Anterior cingulate cortex (tissue), 58 donors: ENCODE data around the gene NCAPG2.

Source experiments
- DNase-seq, 58 donors: peaks; one replicate each; lab custom pipeline; 2025; lab: John Stamatoyannopoulos, UW

Gene NCAPG2

DNA sequence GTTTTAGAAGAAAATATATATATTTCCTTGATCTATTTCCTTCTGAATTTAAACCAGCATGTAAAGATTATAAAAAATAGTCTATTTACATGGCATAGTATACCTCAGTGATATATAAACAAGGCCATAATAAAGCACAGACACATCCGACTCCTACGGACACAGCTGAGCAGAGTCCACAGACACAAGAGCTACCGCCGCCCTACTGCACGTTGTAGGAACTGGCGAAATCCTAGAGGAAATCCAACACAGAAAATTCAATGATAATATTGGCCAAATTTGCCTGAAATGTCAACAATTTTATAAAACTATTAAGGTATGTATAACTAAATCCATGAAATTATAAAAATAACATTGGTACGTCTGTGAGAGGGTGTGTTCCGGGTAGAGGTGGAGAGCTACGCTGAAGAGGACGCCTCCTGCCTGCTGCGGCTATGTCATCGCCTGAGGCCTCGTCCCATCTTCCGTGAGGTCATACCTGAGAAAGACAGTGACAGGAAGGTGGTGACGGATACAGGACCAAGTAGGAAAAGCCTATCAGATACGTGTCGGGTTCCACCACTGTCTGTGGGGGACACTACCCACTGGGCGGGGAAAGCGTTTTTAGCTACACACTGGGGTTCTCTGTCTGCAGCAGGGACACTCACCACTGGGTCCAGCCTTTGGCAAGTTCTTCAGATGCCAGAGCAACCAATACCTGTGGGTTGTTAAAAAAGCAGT, 29.3 kb upstream of the NCAPG2 start:
- DNase-seq, result no peak

DNA sequence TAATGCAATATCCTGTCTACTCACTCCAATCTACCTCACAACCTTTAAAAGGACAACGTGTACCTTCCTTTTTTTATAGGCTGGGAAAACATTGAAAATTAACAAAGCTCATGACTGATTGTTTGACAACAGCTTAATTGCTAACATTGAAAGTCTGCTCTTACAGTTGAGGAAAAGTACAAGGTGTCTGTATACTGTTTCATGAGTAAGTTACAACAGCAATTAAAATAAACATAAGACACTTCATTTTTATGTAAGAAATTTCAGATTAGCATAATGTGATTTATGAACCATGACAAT, 28.6 kb upstream of the NCAPG2 start:
- no peak for DNase-seq

DNA sequence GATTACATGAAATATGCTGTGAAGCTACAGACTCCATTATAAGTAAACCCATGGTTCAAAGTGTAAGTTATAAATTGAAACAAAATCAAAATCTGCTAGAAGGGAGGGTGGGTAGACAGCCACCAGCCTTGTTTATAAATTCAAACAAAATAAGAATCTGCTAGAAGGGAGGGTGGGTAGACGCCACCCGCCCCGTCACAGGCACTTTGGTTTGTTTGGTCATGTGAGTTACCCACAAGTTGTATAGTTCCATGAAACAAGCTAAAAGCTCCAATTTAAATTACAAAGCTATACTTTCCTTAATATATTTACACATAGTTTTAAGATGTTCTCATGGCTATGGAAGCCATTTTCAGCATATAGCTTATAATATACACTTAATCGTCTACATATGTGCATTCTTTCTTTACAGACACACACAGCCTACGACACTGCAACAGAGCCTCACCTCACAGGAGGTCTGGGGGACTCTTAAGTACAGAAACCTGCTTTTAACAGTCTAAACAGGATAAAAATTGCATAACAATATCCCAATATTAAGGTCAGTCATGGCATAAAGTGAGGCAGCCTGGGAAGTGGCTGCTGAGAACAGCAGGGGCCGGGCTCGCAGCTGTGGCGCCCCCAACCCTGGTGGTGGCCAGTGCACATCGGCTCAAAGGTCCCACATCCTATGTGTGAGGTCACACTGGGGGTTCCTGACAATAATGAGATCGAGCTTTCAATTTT, 28.1 kb upstream of the NCAPG2 start:
- DNase-seq, result no peak

DNA sequence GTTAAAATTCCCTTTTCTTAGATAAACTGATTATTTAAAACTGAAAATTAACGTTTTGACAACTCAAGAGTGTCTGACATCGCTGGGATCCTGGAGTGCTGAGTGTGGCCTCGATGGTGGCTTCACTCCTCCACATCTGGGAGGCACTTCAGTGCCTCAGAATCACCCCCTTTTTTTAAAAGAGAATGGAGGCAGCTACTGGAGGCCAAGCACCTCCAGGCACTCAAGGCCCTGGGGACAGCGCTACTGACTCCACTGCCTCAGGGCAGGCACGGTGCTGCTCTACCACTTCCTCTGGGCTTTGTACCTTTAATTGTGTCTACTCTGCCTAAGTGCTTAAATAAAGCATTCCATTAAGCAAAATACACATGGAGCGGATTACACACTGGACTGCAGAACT, 27.2 kb upstream of the NCAPG2 start:
- DNase-seq, result no peak

DNA sequence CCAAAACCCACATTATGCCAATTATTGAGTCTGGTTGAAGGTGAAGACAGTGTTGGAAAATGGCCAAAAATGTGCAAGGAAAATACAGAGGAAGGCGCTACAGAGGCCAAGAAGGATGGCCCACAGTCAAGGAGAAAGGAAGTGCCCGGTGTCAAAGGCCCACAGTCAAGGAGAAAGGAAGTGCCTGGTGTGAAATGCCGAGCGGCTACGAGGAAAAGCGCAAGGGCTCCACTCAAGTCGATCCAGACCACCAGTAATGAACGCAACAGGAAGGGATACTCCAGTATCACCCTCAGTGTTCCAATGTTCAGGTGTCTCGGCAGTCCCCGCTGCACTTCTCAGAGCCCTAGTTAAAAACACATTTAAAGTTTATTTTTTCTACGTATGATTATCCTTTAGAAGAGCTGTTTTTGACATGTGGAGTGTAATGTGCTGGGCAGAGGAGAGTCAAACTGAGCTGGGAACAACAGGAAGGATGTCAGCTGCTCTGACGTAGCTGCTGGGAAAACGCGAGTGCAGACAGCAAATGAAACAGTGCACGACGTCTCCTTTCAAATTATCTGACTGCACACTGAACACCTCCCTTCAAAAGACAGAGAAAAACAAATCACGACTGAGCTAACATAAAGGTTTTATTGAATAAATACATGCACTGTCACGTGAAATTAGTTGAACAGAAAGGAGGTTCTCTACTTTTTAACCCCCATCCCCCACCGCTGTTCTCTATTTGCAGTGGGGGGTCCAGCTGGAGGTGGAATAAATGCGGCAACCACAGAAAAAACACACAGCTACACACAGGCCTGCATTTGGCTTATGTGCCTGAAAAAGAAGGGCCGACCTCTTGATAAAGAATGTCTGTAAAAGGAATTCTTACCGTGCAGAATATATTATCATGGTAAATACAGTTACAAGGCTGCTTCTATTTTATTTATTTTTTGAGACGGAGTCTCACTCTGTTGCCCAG, 26.1 kb upstream of the NCAPG2 start:
- DNase-seq, result peak in 1 of 58 donors; percentile 13

DNA sequence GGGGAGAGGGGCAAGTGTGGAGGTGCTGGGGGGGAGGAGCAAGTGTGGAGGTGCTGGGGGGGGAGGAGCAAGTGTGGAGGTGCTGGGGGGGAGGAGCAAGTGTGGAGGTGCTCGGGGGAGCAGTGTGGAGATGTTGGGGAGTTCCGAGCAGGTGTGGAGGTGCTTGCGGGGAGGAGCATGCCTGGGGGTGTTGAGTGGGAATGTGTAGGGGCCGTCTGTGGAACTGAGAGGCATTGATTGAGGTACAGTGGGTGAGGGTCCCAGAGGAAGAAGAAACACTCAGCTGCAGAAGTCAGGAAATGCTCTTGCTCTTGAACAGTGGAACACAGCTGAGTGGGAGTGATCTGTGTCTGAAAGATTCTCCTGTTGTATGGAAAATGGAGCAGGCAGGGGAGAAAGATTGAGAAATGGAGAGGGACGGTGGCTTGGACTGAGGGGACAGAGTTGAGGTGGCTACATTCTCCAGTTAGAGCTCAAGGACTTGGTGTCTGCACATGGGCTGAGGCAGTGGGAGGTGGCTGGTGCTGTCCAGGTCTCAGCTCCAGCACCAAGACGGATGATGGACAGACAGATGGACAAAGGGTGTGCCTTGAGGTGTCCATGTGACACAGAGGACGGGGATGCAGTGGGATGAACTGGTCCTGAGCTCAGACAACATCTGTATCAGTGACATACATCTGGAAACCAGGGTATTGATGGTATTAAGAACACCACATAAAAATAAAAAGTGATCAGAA, 25.2 kb upstream of the NCAPG2 start:
- DNase-seq, result no peak

DNA sequence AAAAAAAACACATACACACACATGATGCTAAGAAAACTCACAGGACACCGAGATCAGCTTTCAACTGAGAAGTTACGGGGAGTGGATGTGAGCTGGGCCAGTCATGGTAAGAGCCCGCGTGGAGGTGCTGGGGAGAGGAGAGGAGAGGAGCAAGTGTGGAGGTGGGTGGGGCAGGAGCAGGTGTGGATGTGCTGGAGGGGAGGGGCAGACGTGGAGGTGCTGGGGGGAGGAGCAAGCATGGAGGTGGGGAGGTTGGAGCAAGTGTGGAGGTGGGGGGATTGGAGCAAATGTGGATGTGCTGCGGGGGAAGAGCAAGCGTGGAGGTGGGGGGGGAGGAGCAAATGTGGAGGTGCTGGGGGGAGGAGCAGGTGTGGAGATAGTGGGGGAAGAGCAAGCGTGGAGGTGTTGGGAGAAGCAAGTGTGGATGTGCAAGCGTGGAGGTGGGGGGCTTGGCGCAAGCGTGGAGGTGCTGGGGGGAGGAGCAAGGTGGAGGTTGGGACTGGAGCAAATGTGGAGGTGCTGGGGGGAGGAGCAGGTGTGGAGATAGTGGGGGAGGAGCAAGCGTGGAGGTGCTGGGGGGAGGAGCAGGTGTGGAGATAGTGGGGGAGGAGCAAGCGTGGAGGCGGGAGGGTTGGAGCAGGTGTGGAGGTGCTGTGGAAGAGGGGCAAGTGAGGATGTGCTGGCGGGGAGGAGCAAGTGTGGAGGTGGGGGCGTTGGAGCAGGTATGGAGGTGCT, 24.5 kb upstream of the NCAPG2 start:
- DNase-seq, result no peak

DNA sequence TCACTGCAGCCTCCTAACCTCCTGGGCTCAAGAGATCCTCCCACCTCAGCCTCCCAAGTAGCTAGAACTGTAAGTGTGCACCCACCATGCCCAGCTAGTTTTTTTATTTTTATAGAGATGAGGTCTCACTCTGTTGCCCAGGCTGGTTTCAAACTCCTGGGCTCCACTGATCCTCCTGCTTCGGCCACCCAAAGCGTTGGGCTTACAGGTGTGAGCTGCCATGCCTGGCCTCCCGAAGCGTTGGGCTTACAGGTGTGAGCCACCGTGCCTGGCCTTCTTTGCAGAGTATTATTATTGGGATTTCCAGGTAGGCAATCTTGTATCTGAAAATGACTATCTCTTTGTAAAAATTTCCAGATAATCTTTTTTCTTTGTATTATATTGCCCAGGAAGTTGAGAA, 23.1 kb upstream of the NCAPG2 start:
- no peak for DNase-seq

DNA sequence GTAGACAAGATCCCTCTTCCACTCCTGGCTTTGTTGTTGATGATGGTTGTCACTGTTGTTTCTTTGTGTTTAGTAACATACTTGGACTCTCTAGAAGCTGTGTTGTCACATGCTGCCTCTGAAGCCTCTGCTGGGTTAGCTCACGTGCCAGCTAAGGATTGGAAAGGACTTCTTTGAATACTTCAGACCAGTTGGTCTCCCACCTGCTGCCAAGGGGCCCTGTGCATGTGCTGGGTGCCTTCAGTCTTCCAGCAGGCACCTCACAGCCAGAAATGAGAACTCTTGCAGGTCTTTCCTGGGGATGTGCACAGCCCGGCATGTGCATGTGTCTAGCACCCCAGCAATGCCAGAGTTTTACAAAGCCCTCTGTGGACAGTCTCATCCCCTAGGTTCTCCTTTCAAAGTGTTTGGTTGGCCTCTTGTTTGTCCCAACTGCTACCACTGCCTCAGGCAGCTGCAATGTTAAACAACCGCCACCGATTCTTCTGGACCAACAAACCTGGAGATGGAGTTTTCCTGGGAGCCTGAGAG, 21.7 kb upstream of the NCAPG2 start:
- DNase-seq, result no peak

DNA sequence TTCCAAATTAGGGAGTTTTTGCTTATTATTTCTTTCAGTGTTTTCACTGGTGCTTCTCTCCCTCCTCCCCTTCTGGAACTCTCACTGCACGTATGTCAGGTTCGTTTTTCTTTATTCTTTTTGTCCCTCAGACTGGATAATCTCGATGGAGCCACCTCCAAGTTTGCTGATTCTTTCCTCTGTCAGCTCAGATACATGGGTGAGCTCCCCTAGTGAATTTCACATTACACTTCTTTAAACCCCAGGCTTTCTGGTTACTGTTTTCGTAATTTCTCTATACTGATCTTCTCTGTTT, 20.8 kb upstream of the NCAPG2 start:
- DNase-seq, result no peak

DNA sequence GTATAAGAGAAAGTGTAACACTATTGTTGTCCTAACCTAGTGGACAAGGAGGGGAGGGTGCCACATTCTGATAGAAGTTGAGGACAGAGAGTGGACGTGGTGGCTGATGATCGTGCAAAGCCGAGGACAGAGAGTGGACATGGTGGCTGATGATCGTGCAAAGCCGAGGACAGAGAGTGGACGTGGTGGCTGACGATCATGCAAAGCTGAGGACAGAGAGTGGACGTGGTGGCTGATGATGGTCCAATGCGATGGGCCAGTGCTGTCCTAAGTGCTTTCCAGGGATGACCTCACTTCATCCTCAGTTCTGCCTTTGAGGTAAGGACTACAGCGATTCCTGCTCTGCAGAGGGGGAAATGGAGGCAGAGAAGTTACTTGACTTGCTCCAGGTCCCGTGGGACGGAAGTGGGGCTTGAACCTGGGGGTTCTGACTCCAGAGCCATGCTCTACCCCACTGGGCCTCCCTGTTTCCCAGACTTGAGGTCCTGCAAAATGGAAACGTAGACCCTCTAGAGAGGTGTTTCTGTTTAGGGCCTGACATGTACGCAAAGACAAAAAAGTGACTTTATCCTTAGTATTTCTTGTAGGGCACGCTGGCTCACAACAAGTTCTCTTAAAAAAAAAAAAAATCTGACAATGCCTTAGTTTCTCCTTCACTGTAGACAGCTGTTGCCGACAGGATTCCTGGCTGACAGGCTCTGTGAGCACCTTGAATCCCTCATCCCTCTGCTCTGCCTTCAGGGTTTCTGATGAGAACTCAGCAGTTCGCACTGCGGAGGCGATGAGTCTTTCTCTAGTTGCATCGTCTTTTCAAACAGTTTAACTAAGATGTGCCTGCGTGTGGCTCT, 20.3 kb upstream of the NCAPG2 start:
- DNase-seq, result no peak

DNA sequence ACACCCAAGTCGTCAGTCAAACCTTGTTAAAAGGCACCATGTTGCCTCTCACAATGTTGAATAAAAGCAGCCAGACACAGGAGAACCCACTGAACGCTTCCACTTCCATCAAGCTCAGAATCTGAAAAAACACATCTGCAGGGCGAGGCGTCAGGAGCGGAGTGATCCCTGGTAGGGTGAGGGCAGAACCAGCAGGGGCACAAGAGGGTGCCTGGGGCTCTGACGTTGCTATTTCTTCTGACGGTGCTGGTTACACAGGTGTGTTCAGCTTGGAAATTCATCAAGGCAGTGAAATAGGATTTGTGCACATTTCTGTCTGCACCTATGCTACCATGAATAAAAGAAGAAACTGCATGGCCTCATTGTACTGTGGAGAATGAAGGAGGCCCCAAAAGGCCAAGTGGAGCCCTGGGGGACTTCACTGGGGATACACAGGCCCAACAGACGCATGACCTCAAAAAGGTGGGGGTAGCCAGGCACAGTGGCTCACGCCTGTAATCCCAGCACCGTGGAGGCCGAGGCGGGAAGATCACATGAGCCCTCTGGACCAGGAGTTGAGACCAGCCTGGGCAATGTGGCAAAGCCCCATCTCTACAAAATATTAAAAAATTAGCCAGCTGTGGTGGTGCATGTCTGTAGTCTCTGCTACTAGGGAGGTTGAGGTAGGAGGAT, 19.2 kb upstream of the NCAPG2 start:
- DNase-seq, result no peak

DNA sequence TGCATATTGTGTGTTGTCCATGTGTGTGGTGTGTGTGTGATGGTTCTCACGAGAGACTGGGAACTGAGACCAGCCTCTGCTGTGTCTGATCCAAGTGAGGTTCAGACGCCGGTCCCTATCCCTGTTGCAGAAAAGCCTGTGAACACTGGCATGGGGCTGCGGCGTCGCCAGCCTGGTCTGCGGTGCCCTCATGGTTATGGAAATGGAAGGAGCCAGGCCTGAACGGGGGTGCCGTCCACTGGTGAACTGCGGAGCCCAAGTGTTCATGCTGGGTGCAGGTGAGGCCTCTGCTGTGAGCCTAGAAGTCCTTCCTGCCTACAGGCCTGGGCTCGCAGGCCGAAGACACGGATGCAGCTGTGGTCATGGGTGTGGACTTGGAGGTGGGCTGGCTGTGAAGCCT, 18.7 kb upstream of the NCAPG2 start:
- no peak for DNase-seq

DNA sequence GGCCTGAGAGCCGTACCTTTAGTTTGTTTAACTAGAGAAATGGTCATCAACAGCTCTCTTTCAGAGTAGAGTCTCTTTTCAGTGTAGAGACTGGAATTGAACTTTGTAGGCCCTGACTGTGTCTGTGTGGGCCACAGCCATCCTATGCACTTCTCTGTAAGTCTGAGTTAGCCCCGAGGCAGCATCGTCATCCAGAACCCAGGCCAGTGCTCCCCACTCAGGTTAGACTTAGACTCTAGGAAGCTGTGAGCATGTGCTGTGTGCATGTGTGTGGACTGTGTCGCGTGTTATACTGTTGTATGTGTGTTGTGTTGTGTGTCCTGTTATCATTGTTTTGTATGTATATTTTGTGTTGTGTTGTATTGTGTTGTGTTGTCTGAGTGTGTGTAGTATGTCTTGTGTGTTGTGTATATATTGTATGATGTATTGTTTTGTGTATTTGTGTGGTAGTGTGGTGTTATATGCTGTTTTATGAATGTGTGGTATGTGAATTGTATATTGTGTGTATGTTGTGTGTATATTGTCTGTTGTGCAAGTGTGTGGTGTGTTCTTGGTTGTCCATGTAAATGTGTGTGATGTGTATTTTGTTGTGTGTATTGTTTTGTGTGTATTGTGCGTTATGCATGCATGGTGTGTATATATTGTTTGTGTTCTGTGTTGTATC, 18.1 kb upstream of the NCAPG2 start:
- no peak for DNase-seq

DNA sequence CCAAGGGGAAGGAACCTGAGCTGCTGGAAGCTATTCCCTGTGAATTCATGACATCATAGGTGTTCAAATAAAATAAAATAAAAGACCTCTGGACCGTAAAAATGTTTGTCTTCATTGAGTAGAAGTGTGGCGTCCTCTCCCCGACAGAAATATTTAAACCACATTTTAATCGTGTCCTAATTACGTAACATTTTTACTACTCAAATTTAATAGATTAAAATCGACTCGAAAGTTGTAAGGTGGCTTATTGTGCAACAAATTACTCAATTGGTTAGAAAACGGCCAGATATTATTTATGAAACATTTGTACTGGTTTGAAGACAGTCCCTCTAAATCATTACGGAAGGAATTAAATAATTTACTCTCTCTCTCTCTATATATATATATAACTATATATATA, 15.5 kb upstream of the NCAPG2 start:
- no peak for DNase-seq

DNA sequence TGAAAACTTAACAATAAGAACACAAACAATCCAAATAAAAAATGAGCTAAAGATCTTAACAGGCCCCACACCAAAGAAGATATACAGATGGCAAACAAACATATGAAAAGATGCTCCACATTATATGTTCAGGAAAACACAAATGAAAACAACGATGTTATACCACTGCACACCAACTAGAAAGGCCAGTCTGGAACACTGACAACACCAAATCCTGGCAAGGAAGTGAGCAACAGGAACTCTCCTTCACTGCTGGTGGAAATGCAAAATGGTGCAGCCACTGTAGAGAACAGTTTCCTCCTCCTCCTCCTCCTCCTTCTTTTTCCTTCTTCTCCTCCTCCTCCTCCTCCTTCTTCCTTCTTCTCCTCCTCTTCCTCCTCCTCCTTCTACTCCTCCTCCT, 12.2 kb upstream of the NCAPG2 start:
- DNase-seq, result no peak

DNA sequence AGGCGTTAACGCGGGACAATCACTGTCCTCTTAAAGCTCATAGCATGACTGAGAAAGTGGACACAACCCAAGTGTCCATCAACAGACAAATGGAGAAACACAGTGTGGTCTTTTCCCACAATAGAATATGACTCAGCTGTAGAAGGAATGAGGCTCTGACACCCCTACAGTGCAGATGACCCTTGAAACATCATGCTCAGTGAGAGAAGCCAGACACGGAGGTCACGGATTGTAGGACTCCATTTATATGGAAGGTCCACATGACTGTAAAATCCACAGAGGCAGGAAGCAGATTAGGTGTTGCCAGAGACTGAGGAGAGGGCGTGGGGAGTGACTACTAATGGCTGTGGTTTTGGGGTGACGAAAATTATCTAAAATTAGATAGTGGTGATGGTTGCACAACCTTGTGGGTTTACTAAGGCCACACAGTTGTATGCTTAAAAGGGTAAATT, 6.1 kb upstream of the NCAPG2 start:
- DNase-seq, result no peak

DNA sequence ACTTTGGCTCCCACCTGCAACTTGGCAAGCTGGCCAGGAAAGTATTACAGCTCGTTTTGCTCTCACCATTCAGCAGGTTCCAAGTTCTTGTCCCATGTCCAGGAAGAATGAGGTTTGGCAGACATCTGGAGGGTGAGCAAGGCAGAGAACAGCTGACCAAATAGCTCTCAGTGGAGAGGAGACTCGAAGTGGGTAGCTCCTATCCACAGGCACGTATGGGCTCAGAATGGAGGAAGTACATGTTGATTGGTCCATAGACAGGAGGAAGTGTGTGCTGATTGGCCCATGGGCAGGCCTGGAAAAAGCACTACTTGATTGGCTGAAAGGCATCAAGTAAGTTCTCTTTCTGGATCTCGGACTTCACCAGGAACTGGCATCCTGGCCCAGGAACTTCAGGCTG, 3.0 kb upstream of the NCAPG2 start:
- DNase-seq, result no peak
